Dermis microvascular lymphatic vessel endothelial cell (primary cell): ENCODE data around the gene ATP7B. TPM values are rescaled to one million over a fixed set of nuclear protein-coding genes. Genes with fewer than 3 reads are reported as not detected.
"Not testable (repeated sequence)": the region's sequence is repeated elsewhere in the genome, so short reads cannot be mapped to it uniquely, and the experiment has no call there.

ENCODE experiments used
- DNase-seq, 2 donors: peaks; one replicate each; pipeline versions ENCODE4 v3.0.0 to v3.0.0-alpha.2; 2010; ENCODE audit warnings: low read depth in 2 of 2
- total RNA-seq: library from RNA; depleted of rRNA; stranded (reverse); fragments of >200 nt; gene quantifications from 2 replicates; pipeline ENCODE4 v1.2.1, GENCODE V29; 2014

Gene ATP7B
- total RNA-seq, 1 donor from 2014 or later: 5.1 TPM

DNA sequence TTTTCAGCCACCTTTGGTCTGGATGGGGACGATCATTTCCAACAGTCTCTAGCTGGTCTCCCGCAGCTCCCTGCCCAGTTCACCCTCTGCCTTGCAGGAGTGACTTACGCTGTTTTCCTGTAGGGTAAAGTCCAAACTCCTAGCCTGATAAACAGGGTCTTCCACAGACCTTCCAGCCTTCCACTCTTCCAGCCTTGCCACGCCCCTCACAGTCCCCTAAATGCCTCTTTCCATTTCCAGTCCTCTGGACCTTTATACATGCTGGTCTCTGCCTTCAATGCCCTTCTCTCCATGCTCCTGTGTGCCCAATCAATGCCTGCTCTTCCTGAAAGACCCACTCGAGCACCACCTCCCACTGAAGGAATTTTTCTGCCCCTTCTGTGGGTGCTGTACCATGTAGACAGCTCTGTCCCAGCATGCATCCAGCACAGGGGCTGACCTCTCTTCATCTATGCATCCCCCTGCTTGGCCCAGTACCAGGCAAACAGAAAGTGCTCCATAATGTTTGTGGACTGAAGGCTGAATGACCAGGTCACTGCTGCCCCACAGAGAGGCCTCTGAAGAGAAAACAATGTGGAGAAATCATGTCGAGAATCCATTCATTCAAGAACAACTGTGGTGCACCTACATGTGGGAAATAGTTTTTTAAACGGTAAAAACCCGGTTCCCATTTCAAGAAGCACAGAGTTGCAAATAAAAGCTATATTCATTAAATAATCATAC, 4.6 kb downstream of the ATP7B start:
- no peak for DNase-seq

DNA sequence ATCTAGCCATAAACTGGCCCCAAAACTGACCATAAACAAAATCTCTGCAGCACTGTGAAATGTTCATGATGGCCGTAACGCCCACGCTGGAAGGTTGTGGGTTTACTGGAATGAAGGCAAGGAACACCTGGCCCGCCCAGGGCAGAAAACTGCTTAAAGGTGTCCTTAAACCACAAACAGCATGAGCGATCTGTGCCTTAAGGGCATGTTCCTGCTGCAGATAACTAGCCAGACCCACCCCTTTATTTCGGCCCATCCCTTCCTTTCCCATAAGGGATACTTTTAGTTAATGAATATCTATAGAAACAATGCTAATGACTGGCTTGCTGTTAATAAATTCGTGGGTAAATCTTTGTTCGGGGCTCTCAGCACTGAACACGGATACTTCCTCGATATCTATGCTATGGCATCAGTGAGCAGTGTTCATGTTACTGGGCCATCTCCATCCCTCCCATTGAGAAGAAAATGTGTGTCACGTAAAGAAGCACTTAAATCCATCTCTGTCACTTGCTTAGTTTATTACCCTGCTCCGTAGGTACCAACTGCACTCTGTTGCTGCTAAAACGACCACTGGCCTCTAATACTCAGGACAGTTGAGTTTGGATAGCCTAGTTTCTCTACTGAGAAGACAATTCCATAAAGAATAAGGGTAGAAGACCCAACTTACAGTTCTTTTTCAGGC, 5.3 kb downstream of the ATP7B start:
- no peak for DNase-seq

DNA sequence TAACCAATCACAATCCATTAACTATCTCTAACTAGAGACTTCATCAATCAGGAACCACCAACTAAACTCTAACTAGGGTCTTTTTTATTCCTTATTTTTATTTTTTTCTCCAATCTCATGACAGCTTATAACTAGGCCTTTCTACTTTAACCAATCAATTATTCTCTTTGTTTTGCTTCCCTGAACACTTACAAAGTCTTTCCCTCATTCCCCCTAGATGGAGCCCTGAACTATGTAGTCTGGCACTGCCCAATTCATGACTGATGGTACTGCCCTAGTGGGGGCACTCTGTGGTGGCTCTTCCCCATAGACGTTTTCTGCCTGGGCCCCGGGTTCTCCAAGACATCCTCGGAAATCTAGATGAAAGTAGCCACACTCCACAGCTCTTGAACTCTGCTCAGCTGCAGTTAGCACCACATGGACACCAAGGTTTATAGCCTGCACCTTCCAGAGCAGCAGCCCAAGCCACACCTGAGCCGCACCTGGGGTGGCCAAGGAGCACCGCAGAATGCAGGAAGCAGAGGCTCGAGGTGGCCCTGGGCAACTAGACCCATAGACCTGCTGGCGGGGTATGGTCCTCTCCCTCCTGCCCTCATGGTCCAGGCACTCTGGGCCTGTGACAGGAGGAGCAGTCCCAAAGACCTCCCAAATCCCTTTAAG, 6.6 kb downstream of the ATP7B start:
- DNase-seq: no peak

DNA sequence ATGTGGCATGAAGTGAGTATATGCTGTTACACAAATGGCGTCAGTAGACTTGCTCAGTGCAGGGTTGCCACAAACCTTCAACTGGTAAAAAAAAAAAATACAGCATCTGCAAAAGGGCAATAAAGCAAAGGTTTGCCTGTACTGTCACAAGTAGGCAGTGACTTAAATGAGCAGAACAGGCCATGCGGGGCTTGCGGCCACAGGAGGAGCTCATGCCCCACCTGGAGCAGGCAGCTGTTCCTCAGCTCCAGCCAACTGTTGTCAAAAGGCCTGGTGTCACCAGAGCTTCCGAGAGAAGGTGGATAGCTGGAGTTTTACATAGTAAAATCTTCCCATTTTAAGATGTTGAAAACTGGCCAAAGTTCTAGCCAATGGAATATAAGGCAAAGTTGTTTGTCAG, 7.7 kb downstream of the ATP7B start:
- no peak for DNase-seq

DNA sequence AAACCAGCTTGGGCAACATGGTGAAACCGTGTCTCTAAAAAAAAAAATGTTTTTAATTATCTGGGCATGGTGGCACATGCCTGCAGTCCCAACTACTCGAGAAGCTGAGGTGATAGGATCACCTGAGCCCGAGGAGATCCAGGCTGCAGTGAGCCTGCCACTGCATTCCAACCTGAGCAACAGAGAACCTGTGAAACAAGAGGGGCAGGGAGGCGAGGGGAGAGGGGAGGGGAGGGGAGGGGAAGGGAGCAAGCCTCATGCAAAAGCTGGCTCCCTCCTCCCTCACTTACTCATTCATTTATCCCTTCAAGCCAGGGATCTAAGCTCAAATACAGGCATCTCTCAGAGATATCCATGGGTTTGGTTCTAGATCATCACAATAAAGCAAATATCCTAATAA, 8.9 kb downstream of the ATP7B start:
- no peak for DNase-seq

DNA sequence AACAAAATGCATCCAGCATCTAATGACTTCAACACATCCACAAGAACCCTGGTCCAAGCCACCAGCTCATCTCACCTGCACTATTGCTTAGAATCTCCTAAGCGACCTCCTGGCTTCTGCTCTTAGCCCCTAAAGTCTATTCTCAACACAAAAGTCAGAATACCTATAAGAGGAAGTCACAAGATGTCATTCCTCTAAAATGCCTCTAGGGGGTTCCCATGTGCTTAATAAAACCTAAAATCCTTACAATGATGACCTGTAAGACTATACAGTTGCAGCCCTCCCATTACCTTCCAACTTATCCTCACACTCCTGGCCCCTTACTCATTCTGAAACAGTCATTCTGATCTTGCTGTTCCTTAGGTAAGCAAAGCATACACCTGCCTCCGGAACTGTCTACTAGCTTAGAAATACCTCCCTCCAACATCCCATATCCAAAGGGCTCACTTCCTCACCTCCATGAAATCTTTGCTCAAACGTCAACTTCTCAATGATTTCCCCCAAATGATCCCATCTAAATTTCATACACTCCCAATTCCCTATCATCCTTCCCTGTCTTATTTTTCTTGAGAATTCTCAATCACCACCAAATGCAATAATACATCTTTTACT, 10.0 kb downstream of the ATP7B start:
- DNase-seq: peak; percentile 34 to 68

DNA sequence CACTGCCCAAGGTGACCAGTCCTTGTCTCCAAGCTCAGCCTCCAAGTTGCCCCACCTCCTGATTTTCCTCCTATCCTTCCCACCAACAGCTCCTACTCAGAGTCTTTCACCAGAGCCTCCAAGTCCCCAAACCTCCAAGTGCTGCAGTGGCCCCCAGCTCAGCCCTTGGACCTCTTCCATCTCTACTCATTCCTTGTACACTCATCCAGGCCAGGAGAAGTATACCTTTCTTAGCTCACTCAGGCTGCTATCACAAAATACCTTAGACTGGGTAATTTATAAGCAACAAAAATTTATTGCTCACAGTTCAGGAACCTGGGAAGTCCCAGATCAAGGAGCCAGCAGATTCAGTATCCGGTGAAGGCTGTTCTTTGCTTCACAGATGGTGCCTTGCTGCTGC, 11.3 kb downstream of the ATP7B start:
- DNase-seq: no peak

DNA sequence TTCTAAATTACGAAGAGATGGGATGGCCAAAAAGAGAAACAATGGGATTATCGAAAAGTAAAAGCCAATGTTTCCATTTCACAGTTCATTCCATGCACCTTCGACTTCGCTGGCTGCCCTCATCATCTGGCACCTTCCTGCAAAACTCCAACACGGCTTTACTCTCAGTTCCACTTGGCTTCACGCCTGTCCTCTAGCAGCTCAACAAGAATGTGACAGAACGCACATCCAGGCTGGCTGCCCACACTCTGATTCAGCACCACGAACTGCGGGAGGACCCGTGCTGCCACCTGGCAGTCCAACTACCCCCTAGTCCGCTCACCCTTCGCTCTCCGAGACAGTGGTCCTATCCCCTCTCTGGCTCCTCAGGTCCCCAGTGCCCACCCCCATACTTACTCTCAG, 11.7 kb downstream of the ATP7B start:
- DNase-seq: peak in 1 of 2 donors; percentile 9

DNA sequence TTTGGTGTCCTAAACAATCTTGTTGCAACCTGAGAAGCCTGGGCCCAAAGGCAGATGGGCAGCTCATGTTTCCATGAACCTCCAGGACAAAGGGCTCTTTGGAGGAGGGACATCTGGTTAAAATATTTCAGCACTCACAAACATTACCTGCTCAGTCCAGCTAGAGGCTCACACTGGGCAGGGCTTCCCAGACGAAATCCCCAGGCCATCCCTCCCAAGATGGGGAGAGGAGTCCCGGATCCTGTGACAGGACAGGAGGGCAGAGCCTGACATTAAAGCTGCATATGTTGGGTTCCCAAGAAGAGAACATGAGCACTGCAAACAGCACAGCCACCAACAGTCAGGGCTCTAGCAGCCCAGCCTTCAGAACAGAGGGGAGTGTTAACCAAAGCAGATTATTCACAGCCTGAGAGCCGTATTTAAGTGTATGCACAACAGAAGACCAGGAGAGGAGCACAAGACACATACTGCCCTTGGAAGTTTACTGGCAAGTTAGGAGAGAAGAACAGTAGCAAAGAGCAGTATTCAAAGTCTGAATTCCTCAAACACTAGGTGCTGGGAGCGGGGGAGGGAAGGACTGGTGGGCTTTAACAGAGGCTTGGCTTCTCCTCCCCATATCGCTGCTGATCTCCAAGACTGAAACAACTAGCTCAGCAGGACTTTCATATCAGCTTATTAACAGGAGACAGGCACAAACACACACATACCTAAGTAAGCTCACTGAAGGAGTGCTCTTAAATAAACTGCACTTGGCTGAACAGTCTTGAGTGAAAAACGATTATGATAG, 12.3 kb downstream of the ATP7B start:
- no peak for DNase-seq

DNA sequence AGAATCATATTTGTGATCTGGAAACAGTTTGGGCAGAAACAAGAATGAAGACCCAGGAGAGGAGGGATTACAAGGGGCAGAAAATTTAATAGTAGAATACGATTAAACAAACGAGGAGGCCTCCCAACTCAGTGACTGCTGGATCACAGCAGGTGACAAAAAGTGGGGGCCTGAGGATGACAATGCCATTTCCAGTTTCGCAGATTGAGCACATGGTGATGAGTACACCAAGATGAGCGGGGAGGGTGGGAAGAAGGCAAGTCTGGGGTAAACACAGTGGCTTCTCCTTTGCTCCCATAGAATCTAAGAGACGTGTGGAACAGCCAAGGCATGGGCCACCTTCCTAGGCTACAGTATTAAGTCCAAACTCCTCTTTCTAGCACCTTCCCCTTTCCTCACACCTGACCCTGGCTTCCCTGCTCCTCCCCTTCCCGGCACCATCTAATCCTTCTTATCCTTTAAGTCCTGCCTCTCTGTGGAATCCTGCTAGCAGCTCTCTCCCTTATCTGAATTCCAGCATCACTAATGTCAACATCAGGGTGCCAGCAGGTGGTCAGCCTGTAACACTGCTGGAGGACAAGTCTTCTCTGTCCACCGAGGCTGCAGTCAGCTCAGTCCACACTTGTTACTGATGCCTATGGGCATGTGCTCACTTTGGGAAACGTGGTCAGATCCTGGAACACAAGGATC, 13.5 kb downstream of the ATP7B start:
- no peak for DNase-seq

DNA sequence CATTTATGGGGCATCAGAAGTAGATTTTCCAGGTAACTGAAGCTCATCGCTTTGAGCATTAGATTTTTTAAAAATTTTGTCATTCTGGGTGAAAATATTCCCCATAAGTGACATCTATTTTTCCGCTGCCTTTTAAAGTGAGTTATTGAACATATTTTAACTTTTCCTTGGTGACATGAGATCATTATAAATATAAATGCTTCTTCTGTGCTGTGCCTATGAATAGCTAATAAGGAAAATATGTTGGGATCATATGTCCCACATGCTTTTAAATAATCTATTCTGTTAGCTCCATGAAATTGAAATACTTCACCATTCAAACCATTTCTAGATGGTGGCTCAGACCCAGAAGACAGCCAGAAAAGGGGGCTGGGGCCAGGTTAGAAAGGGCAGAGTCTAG, 14.1 kb downstream of the ATP7B start:
- no peak for DNase-seq

DNA sequence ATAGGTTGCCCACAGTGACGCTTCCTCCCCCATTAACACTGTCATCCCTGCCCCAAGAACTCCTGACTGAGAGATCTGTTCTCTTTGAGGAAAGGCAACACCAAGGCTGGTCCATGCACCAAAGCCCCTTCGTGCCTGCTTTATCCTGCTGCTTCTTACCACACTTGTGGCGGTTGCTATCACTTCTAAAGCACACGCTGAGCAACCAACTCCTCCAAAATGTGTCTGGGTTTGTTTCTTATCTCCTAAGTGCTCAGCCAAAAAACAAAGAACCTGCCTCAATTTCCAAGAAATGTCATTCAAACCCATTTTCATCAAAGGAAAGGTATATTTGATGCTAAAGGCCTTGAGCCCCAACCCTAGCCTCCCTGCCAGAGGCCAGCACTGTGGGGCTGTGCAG, 14.6 kb downstream of the ATP7B start:
- DNase-seq: no peak

DNA sequence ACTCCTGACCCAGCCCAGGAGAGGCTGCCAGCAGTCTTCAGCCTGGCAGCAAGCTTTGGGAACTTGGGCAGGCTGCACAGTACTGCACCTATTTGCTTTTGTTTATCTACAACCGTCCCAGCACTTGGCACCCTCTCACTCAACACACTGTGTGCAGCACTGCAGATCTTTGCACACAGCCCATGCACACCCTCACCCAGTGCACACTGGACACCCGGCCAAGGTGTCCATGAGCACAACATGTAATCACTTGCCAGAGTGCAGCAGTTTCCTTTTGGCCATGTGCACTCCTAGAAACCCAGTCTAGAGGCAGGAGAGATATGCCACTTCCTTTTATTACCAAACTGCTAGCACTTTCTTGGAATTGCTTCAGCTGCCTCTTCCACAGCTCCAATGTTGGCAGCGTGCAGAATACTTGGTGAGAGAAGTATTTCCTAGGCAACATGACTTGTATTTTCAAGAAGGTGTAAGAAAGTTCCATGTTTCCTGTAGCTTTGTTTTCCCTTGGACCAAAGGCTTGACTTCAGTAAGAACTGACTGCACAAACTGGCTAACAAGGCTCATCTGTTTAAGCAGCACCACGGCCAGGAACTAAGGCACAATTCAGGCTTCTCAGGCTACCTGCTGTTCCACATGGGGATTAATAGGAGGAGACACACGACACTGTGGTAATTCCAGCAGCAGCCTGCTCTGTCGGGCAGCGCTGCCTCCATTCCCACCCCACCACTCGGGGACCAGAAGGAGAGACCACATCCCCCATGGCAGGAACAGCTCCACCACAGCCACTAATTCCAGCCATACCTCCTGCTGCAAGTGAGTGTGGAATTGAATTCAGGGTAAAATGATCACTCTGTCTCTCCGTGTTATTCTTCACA, 15.3 kb downstream of the ATP7B start:
- no peak for DNase-seq

DNA sequence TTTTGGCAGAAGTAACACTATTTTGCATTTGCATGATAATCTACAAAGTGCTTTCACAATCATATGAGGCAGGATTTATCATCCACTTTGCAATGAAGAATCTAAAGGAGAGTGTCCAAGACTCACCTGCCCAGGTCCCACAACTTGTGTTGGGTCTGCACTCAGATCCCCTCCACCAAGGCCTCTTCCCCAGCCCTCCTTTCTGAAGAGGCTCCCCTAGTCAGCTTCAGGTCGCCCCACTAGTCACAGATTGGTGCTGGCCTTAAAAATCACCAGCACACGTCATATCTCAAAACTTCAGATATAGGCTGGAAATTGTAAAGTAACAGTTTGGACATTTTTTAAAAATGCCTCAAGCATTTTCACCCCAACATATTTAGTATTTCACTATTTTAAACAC, 17.5 kb downstream of the ATP7B start:
- DNase-seq: no peak

DNA sequence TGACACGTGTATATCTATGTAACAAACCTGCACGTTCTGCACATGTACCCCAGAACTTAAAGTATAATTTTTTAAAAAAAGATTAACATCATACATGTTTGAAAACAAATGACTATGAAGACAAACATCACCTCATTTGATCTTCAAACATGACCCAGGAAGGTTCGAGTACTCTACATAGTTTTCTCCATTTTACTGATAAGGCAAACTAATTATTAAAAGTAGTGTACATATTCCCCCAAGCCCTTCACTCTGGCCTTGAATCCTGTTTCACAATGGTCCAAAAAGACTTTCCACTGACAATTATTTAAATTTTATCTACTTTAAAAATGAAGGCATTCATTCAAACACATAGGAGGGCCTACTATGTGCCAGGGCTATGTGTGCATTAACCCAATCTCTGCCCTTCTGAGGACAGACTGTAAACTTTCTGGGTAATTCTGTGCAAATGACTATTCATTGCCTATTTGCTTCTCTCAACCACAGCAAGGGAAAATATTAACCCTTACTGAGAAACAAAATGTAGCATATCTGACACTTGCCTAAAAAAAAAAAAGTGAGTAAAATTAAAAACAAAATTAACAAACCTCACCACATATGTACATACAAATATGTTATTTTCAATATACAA, 22.1 kb downstream of the ATP7B start:
- no peak for DNase-seq

DNA sequence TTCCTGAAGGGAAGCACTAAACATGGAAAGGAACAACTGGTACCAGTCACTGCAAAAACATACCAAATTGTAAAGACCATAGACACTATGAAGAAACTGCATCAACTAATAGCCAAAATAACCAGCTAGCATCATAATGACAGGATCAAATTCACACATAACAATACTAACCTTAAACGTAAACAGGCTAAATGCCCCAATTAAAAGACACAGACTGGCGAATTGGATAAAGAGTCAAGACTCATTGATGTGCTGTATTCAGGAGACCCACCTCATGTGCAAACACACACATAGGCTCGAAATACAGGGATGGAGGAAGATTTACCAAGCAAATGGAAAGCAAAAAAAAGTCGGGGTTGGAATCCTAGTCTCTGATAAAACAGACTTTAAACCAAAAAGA, 26.3 kb downstream of the ATP7B start:
- DNase-seq: not testable (repeated sequence)

DNA sequence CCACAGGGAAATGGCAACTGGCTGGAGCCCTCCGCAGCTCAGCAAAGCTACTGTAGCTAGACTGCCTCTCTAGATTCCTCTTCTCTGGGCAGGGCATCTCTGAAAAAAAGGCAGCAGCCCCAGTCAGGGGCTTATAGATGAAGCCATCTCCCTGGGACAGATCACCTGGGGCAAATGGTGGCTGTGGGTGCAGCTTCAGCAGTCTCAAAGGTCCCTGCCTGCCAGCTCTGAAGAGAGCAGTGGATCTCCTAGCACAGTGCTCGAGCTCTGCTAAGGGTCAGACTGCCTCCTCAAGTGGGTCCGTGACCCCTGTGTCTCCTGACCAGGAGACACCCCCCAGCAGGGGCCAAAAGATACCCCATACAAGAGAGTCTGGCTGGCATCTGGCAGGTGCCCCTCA, 28.0 kb downstream of the ATP7B start:
- not testable (repeated sequence) for DNase-seq

DNA sequence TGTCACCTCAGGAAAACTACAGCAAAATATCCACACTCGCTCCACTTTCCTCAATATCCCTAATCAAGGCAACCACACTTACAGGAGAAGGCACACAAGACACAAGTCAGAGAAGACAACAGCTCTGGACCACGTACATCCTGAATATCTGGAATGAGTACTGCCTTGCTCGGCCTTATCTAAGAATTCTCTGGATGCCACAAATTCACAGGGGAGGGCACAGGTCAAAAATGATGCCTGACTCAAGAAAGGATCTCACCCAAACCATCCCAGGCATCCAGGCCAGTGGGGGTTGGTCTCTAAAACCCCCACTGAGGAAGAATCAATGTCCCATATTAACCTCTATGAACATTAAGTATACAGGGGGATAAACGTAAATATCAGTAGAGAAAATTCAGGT, 29.9 kb downstream of the ATP7B start:
- no peak for DNase-seq

DNA sequence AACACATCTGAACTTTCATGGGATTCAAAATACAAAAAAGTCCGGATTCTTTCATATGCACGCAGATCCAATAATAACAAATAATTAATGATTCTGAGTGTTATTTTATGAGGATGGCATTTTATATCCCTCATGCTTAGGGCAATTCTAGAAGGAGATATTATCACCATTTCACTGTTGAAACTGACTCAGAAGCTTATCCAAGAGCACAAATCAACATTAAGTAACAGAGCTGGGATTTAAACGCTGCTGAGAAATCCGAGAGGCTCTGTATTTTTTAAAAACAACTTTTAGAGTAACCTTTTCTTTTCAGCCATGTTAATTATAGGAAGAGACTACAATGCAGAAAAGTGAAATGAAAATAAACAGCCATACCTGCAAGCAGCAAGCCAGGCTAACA, 30.3 kb downstream of the ATP7B start:
- no peak for DNase-seq
